CD4-positive, alpha-beta T cell treated with Interleukin-4 for 1 hour (primary cell): ENCODE measurements around the gene PPFIA1.
"Not testable (repeated sequence)": the region's sequence is repeated elsewhere in the genome, so short reads cannot be mapped to it uniquely, and the experiment has no call there.

Experiments
- DNase-seq, 2 donors: peaks; one replicate each; pipeline ENCODE4 v3.0.0-alpha.2; 2020 to 2022

Gene PPFIA1

DNA sequence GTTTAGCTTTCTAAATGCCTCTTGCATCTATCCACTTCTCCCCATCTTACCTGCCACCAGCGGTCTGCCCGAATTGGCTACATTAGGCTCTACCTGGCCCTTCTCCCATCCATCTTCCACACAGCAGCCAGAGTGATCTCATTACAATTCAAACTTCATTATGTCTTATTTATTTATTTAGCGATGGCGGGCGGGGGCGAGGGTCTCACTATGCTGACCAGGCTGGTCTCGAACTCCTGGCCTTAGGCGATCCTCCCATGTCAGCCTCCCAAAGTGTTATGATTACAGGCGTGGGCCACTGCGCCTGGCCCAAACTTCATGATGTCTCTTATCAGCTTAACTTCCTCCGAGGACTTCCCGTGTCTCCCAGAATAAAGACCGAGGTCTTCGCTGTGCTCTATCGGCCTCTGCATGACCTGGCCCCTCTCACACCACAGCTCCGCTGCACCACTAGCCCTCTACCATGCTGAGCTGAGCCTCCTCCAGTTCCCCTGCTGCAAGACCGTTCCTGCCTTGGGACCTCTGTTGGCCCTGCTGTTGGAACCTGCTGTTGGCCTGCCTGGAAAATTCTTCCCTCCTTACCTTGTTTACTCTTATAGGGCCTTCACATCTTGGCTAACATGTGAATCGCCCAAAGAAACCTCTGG is 127.0 kb downstream of the PPFIA1 start:
- DNase-seq: no peak

DNA sequence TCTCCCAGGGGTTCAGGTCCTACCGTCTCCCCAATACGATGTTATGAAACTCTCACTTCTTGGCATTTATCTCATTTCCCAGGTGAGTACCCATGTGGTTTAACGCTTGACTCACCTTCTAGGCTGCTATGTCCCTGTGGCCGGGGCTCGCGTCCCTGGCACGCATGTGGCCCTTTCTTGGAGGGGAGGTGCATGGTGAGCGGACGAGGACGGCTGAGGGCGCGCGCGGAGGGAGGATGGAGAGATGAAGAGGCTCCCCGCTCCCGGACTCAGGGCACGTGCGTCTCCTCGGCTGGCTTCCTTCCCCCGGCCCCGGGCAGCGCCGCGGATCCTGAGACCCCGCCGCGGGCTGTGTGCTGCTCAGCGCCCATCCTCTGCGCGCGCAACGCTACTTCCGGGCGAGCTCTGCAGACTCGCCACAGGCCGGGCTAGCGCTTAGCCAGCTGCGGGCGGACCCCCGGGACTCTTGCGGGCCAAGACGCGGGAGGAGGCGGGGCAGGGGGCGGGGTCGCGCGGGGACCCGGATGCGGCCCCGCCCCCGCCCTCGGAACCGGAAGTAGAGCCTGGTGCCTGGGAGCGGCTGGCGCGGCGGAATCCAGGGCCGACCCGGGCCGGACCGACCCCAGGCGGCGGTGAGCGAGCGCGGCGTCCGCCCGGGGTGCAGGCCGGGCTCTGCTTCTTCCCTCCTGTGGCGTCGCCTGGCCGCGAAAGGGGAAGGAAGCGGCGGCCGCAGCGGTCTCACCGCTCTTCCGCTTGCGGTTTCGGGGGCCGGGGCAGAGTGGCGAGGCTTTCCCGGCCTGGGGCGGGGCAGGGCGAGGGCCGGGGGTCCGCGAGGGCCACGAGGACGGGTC is 127.7 kb downstream of the PPFIA1 start, which contains the start of gene CTTN:
CTTN (plus strand) TSS at position 547 of the 851 bp plus-strand sequence. CDS start 8,769 bp downstream, outside the sequence.
- peak; percentile 59 to 66 for DNase-seq

DNA sequence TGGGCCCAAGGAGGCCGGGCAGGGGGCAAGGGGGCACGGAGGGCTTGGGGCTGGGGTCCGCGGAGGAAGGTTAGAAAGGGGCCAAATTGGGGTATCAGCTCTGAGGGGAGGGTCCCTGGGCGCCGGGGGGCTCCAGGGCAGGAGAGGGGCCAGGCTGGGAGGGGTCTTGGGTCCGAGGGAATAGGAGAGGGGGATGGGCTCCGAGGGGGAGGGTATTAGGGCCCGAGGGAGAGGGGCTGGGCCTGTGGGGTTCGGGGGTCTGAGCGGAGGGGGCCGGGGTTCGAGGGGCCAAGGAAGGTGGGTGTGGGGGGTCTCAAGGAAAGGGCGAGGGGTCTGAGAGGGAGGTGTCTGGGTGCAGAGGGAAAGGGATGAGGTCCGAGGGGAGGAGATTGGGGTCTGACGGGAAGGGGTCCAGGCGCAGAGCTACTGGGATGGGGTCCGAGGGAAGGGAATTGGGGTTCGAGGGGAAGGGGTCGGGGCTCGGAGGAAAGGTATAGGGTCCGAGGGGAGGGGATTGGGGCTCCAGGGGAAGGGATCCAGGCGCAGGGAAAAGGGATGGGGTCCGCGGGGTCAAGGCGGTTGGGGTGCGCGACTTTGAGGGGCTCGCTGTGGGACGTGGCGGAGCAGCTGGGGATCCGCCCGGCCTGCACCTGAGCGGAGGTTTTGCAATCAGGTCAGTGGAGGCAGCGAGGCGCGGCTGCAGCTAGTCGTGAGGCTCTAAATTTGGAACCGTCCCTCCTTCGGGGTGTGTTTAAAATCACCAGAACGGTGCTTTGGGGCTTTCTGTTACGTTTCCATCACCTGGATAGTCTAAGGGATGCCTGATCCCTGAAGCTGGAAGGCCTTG is 128.6 kb downstream of the PPFIA1 start:
- DNase-seq: no peak

GRCh38 chr11:70399681-70400112 is 129.2 kb downstream of the PPFIA1 start:
- DNase-seq: peak in 1 of 2 donors; percentile 32

- DNase-seq: no peak
Observed at GRCh38 chr11:70400643-70401042, 130.2 kb downstream of the PPFIA1 start.

- DNase-seq: no peak
Observed at GRCh38 chr11:70402016-70402415, 131.5 kb downstream of the PPFIA1 start.

- DNase-seq: no peak
Observed at GRCh38 chr11:70402685-70403084, 132.2 kb downstream of the PPFIA1 start.

DNA sequence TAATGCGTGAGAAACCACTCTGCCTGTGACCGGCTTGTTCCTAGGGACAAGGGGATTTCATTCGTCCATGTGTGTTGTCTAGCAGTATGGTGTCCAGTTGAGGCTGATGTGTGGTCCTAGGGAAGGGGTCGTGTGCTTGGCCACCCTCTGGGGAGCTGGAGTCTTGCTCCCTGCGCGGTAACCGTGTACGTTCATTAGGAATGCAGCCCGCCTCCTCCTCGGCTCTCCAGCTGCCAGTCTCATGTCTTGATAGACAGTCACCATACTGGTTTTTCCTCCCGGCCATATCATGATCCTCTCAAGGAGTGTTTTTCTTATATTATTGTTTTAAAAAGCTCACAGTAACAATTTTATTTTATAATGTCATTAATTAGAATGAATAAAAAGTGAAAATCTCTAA is 133.8 kb downstream of the PPFIA1 start:
- DNase-seq: no peak

- DNase-seq: no peak
Observed at GRCh38 chr11:70405679-70406395, 135.3 kb downstream of the PPFIA1 start.

GRCh38 chr11:70407121-70407520 is 136.6 kb downstream of the PPFIA1 start:
- DNase-seq: no peak

DNA sequence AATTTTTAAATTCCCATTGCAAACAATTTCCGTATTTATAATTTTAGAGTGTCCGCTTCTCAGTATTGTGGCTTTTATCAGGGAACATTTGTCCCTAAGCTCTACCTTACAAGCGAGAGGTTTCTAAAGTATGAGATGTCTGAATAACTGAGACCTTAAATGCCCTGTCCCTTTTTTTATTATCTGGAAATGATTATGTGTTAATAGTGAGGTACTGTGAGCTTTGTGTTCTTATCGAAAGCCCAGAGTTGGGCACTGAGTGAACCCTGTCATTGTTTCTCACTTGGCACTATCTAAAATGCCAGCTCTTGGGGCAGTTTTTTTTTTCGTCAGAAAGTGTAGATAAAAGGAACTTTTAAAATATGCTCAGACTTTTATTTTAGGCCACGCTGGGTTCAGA is 137.3 kb downstream of the PPFIA1 start:
- DNase-seq: no peak

DNA sequence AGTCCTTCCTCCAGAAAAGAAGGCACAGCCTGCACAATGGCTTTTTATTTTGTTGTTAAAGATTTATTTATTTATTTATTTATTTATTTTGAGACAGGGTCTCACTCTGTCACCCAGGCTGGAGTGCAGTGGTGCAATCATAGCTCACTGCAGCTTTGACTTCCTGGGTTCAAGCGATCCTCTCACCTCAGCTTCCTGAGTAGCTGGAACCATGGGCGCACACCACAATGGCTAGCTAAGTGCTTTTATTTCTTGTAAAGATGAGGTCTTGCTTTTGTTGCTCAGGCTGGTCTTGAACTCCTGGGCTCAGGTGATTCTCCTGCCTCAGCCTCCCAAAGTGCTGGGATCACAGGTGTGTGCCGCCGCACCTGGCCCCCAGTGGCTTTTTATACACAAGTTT is 137.8 kb downstream of the PPFIA1 start:
- DNase-seq: not testable (repeated sequence)

- no peak for DNase-seq
Observed at GRCh38 chr11:70409437-70409836, 138.9 kb downstream of the PPFIA1 start.

- DNase-seq: no peak
Observed at GRCh38 chr11:70409871-70410270, 139.4 kb downstream of the PPFIA1 start.

DNA sequence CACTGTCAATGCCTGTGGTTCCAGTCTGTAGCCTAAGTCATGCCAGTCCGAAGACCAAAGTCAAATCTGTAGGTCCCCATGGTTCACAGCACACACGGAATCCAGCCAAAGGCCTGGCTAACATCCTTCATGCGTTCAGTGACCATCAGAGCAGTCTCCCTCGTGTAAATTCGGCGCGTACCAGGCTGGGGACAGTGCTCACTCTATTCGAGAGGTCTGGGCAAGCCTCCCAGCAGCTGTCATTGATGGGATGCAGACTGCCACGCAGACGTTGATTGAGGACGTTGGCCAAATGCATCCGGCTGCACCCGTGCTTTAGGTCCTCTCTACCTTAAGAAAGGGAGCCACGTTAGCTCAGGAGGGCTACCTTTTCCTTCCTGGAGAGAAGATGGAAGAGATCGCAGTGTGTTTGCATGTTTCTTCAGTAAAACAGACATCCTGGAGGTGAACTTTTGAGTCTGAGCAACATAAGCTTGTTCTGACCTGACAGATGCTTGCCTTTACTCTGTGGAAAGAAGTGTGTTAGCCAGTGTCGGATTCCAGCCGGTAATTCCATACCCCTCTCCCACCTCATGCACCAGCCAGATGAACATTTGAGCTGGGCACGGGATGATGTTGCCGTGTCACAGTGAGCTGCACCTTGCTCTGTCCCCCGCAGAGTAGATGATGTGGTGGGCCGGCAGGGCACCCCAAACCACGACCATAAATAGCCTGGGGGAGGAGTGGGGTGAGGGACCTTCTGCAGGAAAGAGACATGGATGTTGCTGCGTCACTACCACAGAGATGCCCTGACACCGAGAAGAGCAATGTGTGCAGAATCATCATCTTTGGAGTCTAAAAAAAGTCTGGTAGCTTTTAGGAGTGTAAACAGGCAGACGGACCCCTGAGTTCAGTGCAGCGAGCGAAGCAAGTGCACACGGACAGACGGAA is 140.1 kb downstream of the PPFIA1 start:
- no peak for DNase-seq

- DNase-seq: no peak
Observed at GRCh38 chr11:70411713-70412452, 141.4 kb downstream of the PPFIA1 start.

DNA sequence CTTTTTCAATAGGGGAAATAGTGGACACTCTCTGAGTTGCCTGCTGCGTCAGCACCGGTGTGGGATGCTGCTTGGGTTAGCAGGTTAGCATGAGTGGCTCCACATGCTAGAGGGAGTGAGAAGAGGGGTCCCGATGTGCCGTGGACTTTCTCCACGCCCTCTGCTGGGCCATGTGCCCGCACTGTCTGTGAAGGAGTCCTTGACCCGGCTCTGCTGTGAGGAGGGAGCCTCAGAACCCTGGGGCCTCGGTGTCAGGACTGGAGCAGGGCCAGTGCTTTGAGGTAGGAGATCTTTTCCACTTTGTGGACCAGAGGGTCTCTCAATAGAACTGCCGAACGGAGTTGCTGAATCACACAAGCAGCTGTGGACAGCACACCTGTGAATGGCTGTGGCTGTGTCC is 142.7 kb downstream of the PPFIA1 start:
- no peak for DNase-seq

DNA sequence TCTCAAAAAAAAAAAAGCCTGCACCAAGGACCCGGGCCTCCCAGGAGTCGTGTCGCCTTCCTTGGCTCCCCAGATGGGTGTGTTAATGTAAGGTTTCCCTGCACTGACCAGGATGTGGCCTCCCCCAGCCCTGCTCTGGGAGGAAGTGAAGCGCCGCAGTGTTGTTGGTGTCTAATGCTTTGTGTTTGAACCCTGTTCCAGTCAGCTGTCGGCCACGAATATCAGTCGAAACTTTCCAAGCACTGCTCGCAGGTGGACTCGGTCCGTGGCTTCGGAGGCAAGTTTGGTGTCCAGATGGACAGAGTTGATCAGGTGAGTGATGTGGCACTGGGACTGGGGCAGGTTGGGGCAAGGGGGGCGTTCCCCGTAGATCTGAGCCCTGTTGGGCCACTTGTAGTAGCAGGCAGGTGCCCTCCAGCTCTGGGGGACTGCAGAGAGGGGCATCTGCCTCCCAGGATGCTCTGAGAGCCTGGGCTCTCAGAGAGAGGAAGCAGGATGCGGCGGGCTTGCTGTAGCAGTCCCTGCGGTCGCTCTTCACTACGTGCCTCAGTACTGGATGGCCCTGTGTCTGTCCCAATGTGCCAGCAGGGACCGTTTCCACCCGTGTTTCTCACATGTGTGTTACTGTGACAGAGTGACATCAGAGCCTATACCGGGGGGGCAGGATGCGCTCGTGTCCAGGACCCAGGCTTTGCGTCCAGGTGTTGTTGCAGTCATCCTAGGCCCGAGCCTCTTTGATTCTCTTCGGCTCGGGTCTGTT is 144.0 kb downstream of the PPFIA1 start:
- DNase-seq: no peak

GRCh38 chr11:70415191-70415590 is 144.7 kb downstream of the PPFIA1 start:
- no peak for DNase-seq
